GM10266 (cell line): Measurements from ENCODE around the gene NR1D1.

Experiments
- DNase-seq: peaks from one replicate; pipeline ENCODE4 v3.0.0; 2012; ENCODE audit errors: extremely low spot score
- CTCF ChIP-seq: IDR thresholded peaks from 2 replicates; pipeline ENCODE4 v1.5.1; 2012; ENCODE audit warnings: mild to moderate bottlenecking, low read depth; ENCODE audit not compliant: control insufficient read depth, insufficient read depth; ENCODE audit errors: missing control alignments

NR1D1 gene

DNA sequence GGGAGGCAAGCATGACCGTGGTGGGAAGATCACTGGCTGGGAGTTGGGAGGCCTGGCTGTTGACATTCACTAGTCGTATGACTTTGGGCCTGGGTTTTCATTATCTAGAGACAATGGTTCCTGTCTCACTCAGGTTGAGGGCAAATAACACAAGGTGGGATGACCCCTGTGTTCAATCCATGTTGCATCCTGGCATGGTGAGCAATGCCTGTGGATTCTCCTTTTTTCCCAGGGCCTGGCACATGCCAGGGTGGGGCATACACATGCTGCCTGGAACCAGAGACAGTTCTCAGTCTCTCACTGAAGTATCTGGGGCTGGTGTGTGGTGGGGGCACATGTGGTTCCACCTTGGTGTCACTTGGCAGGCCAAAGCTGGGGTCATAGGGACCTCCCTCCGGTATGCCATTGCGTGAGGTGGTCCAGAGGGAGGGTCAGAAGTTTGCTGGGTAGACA lies 32.2 kb downstream of the NR1D1 start:
- no peak for DNase-seq
- no peak for TF ChIP-seq CTCF

- no peak for TF ChIP-seq CTCF
- no peak for DNase-seq
These were observed 32.7 kb downstream of the NR1D1 start for GRCh38 chr17:40067710-40068109.

GRCh38 chr17:40065769-40066510 lies 34.4 kb downstream of the NR1D1 start:
- TF ChIP-seq CTCF, result no peak
- DNase-seq, result no peak

- no peak for DNase-seq
- no peak for TF ChIP-seq CTCF
These were observed 35.2 kb downstream of the NR1D1 start for GRCh38 chr17:40064971-40065768.

DNA sequence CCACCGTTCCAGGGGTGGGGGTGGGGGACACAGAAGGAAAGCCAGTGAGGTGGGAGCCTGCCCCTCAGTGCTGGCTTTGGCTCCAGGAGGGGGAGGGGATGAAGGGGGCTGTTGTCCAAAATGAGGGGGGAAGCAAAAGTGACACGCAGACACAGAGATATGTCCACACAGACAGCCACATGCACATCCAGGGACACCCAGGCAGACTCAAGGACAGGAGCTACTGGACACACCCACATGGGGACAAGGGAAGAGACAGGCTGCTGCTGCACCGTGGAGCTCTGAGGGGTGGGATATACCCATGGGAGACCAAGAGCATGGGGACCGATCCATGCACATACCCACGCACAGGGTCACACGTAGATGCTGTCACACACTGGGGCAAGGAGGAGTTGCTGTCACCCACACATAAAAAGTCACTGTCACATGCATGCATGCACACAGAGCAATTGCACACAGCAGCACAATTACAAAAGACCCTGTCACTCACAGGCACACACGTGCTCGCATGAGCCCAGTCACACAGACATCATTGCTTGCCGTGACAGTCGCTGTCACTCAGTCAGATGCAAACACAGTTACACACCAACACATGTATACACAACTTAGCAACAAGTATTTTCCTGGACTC lies 36.4 kb downstream of the NR1D1 start:
- no peak for DNase-seq
- TF ChIP-seq CTCF, result no peak

GRCh38 chr17:40063187-40063771 lies 37.1 kb downstream of the NR1D1 start:
- DNase-seq, result no peak
- no peak for TF ChIP-seq CTCF
